NCI-H2171 (cell line): ENCODE data around the gene CHN1.

Experiments
- DNase-seq: peaks from one replicate; lab custom pipeline; 2025; lab: John Stamatoyannopoulos, UW

The CHN1 gene

GRCh38 chr2:174786066-174786725 is 219.0 kb downstream of the CHN1 start:
- DNase-seq: no peak

GRCh38 chr2:174785481-174785880 is 219.7 kb downstream of the CHN1 start:
- no peak for DNase-seq

- DNase-seq: no peak
Observed at GRCh38 chr2:174784909-174785308, 220.3 kb downstream of the CHN1 start.

- DNase-seq: no peak
Observed at GRCh38 chr2:174784316-174784715, 220.9 kb downstream of the CHN1 start.

GRCh38 chr2:174781996-174782395 is 223.2 kb downstream of the CHN1 start:
- DNase-seq: no peak

- DNase-seq: no peak
Observed at GRCh38 chr2:174781298-174781697, 223.9 kb downstream of the CHN1 start.

- DNase-seq: no peak
Observed at GRCh38 chr2:174780856-174781255, 224.3 kb downstream of the CHN1 start.

GRCh38 chr2:174780191-174780840 is 224.9 kb downstream of the CHN1 start:
- no peak for DNase-seq

GRCh38 chr2:174779361-174779928 is 225.7 kb downstream of the CHN1 start:
- no peak for DNase-seq

- no peak for DNase-seq
Observed at GRCh38 chr2:174778085-174778981, 226.8 kb downstream of the CHN1 start.

GRCh38 chr2:174777347-174778084 is 227.7 kb downstream of the CHN1 start:
- DNase-seq: no peak

GRCh38 chr2:174776675-174777074 is 228.5 kb downstream of the CHN1 start:
- no peak for DNase-seq

GRCh38 chr2:174776223-174776622 is 229.0 kb downstream of the CHN1 start:
- no peak for DNase-seq

GRCh38 chr2:174775571-174775980 is 229.6 kb downstream of the CHN1 start:
- no peak for DNase-seq

- no peak for DNase-seq
Observed at GRCh38 chr2:174774886-174775285, 230.3 kb downstream of the CHN1 start.

GRCh38 chr2:174773215-174773614 is 232.0 kb downstream of the CHN1 start:
- DNase-seq: no peak

GRCh38 chr2:174772472-174772801 is 232.7 kb downstream of the CHN1 start:
- no peak for DNase-seq

GRCh38 chr2:174771631-174772471 is 233.3 kb downstream of the CHN1 start:
- no peak for DNase-seq

- no peak for DNase-seq
Observed at GRCh38 chr2:174771136-174771535, 234.0 kb downstream of the CHN1 start.

- no peak for DNase-seq
Observed at GRCh38 chr2:174768557-174768956, 236.6 kb downstream of the CHN1 start.

GRCh38 chr2:174766271-174766670 is 238.9 kb downstream of the CHN1 start:
- DNase-seq: no peak
